Endodermal cell (in vitro differentiated cells): ENCODE measurements around the gene GRM5. TPM values are rescaled to one million over a fixed set of nuclear protein-coding genes. Genes with fewer than 3 reads are reported as not detected.
"Not testable (repeated sequence)": the region's sequence is repeated elsewhere in the genome, so short reads cannot be mapped to it uniquely, and the experiment has no call there.

ENCODE experiments used
- DNase-seq: peaks from one replicate; pipeline ENCODE4 v3.0.0-alpha.2; 2017
- H3K27ac ChIP-seq: 2 replicates; pipeline ENCODE4 v1.5.1; 2013; ENCODE audit warnings: mild to moderate bottlenecking, low read depth, low read length, moderate library complexity
- H3K27me3 ChIP-seq: 2 replicates; pipeline ENCODE4 v1.6.1; 2013; ENCODE audit warnings: mild to moderate bottlenecking, low read length, moderate library complexity; ENCODE audit not compliant: insufficient read depth, control insufficient read depth, poor library complexity, severe bottlenecking
- H3K36me3 ChIP-seq: 2 replicates; pipeline ENCODE4 v1.7.0; 2013; ENCODE audit warnings: mild to moderate bottlenecking, low read length, moderate library complexity; ENCODE audit not compliant: control insufficient read depth, insufficient read depth
- H3K4me1 ChIP-seq: one replicate; pipeline ENCODE4 v1.7.0; 2013; ENCODE audit warnings: low read length; ENCODE audit not compliant: control insufficient read depth, insufficient read depth
- H3K4me3 ChIP-seq: 2 replicates; pipeline ENCODE4 v1.5.1; 2013; ENCODE audit warnings: mild to moderate bottlenecking, low read length, moderate library complexity
- H3K9ac ChIP-seq: 2 replicates; pipeline ENCODE4 v1.6.1; 2013; ENCODE audit warnings: mild to moderate bottlenecking, low read length, moderate library complexity; ENCODE audit not compliant: poor library complexity, severe bottlenecking; ENCODE audit errors: extremely low read depth
- H3K9me3 ChIP-seq: 2 replicates; pipeline ENCODE4 v1.6.1; 2013; ENCODE audit warnings: mild to moderate bottlenecking, low read length, moderate library complexity; ENCODE audit not compliant: control insufficient read depth
- H3K27ac Mint-ChIP-seq: 2 replicates; pipeline ENCODE4 v1.8.0; 2020; ENCODE audit warnings: mixed read lengths
- H3K27me3 Mint-ChIP-seq: 2 replicates; pipeline ENCODE4 v1.8.0; 2021; ENCODE audit warnings: mild to moderate bottlenecking, mixed read lengths; ENCODE audit not compliant: insufficient read depth
- H3K36me3 Mint-ChIP-seq: 2 replicates; pipeline ENCODE4 v1.8.0; 2020; ENCODE audit warnings: low read depth, mixed read lengths
- H3K4me1 Mint-ChIP-seq: 2 replicates; pipeline ENCODE4 v1.8.0; 2020; ENCODE audit warnings: mixed read lengths
- H3K4me3 Mint-ChIP-seq: 2 replicates; pipeline ENCODE4 v1.8.0; 2020; ENCODE audit warnings: mild to moderate bottlenecking, moderate library complexity, mixed read lengths
- H3K9me3 Mint-ChIP-seq: 2 replicates; pipeline ENCODE4 v1.8.0; 2020; ENCODE audit warnings: mild to moderate bottlenecking, mixed read lengths
- CTCF ChIP-seq: fragments of 200-600 bp; sonication (generic); conservative IDR thresholded peaks from 2 replicates; pipeline ENCODE4 v1.5.0; 2021; ENCODE audit warnings: antibody characterized with exemption, mild to moderate bottlenecking
- WGBS, 2 experiments: methylation state at CpG; one replicate each; pipeline versions ENCODE4 v1.1.5 to v1.1.7; 2013; ENCODE audit warnings: missing lambda C conversion rate in 2 of 2, mixed read lengths in 1 of 2; ENCODE audit not compliant: insufficient coverage in 1 of 2, insufficient read length in 1 of 2; 5-methylcytosine and 5-hydroxymethylcytosine counted together
- total RNA-seq, 2 donors: library from RNA; stranded (reverse); fragmentation: NEBNext Ultra II Directional in 1 of 2; extraction: Animal tissue kit (Norgen Biotek cat#: 25700) in 1 of 2; gene quantifications; 2 replicates in 1 of 2; 3 replicates in 1 of 2; pipeline ENCODE4 v1.2.1, GENCODE V29; 2021

GRM5 gene
- total RNA-seq, 2 donors from 2014 or later, result 0.07 to 0.09 TPM

- Histone ChIP-seq H3K27me3 (no peaks in the 10 kb centered on the region), H3K27ac (no peak overlapping the region), H3K4me3 (no peak overlapping the region), H3K9me3 (no peaks in the 10 kb centered on the region), H3K9ac (no peak overlapping the region), H3K36me3 (no peaks in the 10 kb centered on the region), H3K4me1 (no peaks in the 10 kb centered on the region)
- WGBS, 2 experiments, result 92 to 100% methylated on average over 2 to 6 of the region's 6 CpGs
- no peak for TF ChIP-seq CTCF
- no peak overlapping the region for H3K4me3 Mint-ChIP-seq
- DNase-seq, result no peak
- no peaks in the 10 kb centered on the region for H3K36me3 Mint-ChIP-seq
- H3K27ac Mint-ChIP-seq, result no peak overlapping the region
- H3K9me3 Mint-ChIP-seq, result peaks cover 3% of the 10 kb centered on the region
- H3K27me3 Mint-ChIP-seq, result no peaks in the 10 kb centered on the region
- H3K4me1 Mint-ChIP-seq, result no peaks in the 10 kb centered on the region
Measured at GRCh38 chr11:88469561-88470225, 596.1 kb downstream of the GRM5 start.

GRCh38 chr11:88464528-88464927 is 601.3 kb downstream of the GRM5 start:
- no peaks in the 10 kb centered on the region for H3K9me3 ChIP-seq
- H3K27me3 ChIP-seq, result no peaks in the 10 kb centered on the region
- H3K27ac ChIP-seq, result no peak overlapping the region
- H3K36me3 ChIP-seq, result no peaks in the 10 kb centered on the region
- Mint-ChIP-seq H3K36me3 (no peaks in the 10 kb centered on the region), H3K4me1 (no peaks in the 10 kb centered on the region), H3K9me3 (peaks cover 17% of the 10 kb centered on the region), H3K27ac (no peak overlapping the region), H3K27me3 (no peaks in the 10 kb centered on the region), H3K4me3 (no peak overlapping the region)
- H3K9ac ChIP-seq, result no peak overlapping the region
- no peak for DNase-seq
- 82 to 94% methylated on average over 3 to 4 of the region's 4 CpGs for WGBS, 2 experiments
- H3K4me1 ChIP-seq, result no peaks in the 10 kb centered on the region
- H3K4me3 ChIP-seq, result no peak overlapping the region
- TF ChIP-seq CTCF, result no peak

GRCh38 chr11:88463301-88463700 is 602.5 kb downstream of the GRM5 start:
- not testable (repeated sequence) for H3K9me3 ChIP-seq, H3K9ac ChIP-seq, H3K27ac Mint-ChIP-seq, H3K4me1 Mint-ChIP-seq, H3K4me3 ChIP-seq, H3K4me1 ChIP-seq, H3K27me3 ChIP-seq, H3K27me3 Mint-ChIP-seq, H3K4me3 Mint-ChIP-seq, H3K27ac ChIP-seq, DNase-seq, H3K36me3 Mint-ChIP-seq, H3K36me3 ChIP-seq
- H3K9me3 Mint-ChIP-seq, result peaks cover 23% of the 10 kb centered on the region
- WGBS, 2 experiments, result 88 to 97% methylated on average over 6 of the region's 6 CpGs

- H3K4me1 ChIP-seq, H3K27me3 ChIP-seq, H3K4me3 Mint-ChIP-seq, H3K27me3 Mint-ChIP-seq, H3K9me3 Mint-ChIP-seq, H3K36me3 Mint-ChIP-seq, H3K27ac Mint-ChIP-seq, H3K27ac ChIP-seq, H3K9ac ChIP-seq, H3K36me3 ChIP-seq, DNase-seq, H3K4me1 Mint-ChIP-seq, H3K4me3 ChIP-seq, H3K9me3 ChIP-seq: not testable (repeated sequence)
- 91 to 95% methylated on average over 3 to 4 of the region's 4 CpGs for WGBS, 2 experiments
Measured at GRCh38 chr11:88458047-88458446, 607.7 kb downstream of the GRM5 start.
